Effector memory CD8-positive, alpha-beta T cell (primary cell): Measurements from ENCODE around the gene HOXB6.

Experiments used
- ATAC-seq: fragments of 150-1000 bp; cut with Tn5 transposase; replicated peaks from 2 replicates; pipeline ENCODE4 v1.10.0; 2021; ENCODE audit warnings: mild to moderate bottlenecking, moderate library complexity
- DNase-seq, 3 experiments: peaks; one replicate each; pipeline ENCODE4 v3.0.0; 2021
- H3K27ac Mint-ChIP-seq, 2 donors: one replicate each; pipeline ENCODE4 v1.8.0; 2022; ENCODE audit warnings: mild to moderate bottlenecking in 2 of 2, mixed read lengths in 2 of 2, moderate library complexity in 2 of 2
- H3K27me3 Mint-ChIP-seq, 2 donors: one replicate each; pipeline ENCODE4 v1.8.0; 2022; ENCODE audit warnings: mixed read lengths in 2 of 2
- H3K36me3 Mint-ChIP-seq: one replicate; pipeline ENCODE4 v1.8.0; 2022; ENCODE audit warnings: mild to moderate bottlenecking, moderate library complexity, mixed read lengths; ENCODE audit not compliant: insufficient read depth
- H3K4me1 Mint-ChIP-seq, 2 donors: one replicate each; pipeline ENCODE4 v1.8.0; 2022; ENCODE audit warnings: low read depth in 2 of 2, mixed read lengths in 2 of 2
- H3K4me3 Mint-ChIP-seq, 2 donors: one replicate each; pipeline ENCODE4 v1.8.0; 2022; ENCODE audit warnings: mild to moderate bottlenecking in 2 of 2, mixed read lengths in 2 of 2, moderate library complexity in 2 of 2
- H3K9me3 Mint-ChIP-seq, 2 donors: one replicate each; pipeline ENCODE4 v1.8.0; 2022; ENCODE audit warnings: mixed read lengths in 2 of 2

The HOXB6 gene

GRCh38 chr17:48595278-48595999 lies 9.3 kb downstream of the HOXB6 start:
- H3K27me3 Mint-ChIP-seq = peaks cover 75 to 100% of the 10 kb centered on the region in 2 donors
- DNase-seq (no peak), ATAC-seq (no peak)
- peak overlapping the region in 1 of 2 donors; percentile 38 for H3K4me3 Mint-ChIP-seq
- peaks cover 39 to 42% of the 10 kb centered on the region in 2 donors for H3K4me1 Mint-ChIP-seq
- H3K36me3 Mint-ChIP-seq = peaks cover 13% of the 10 kb centered on the region
- H3K27ac Mint-ChIP-seq = no peak overlapping the region
- H3K9me3 Mint-ChIP-seq = no peaks in the 10 kb centered on the region

GRCh38 chr17:48594538-48595277 lies 10.1 kb downstream of the HOXB6 start:
- H3K27me3 Mint-ChIP-seq = peaks cover 68 to 98% of the 10 kb centered on the region in 2 donors
- DNase-seq (no peak), ATAC-seq (no peak)
- H3K9me3 Mint-ChIP-seq = no peaks in the 10 kb centered on the region
- peaks cover 13% of the 10 kb centered on the region for H3K36me3 Mint-ChIP-seq
- no peak overlapping the region for H3K27ac Mint-ChIP-seq
- H3K4me1 Mint-ChIP-seq = peaks cover 39 to 42% of the 10 kb centered on the region in 2 donors
- peak overlapping the region in 1 of 2 donors; percentile 20 for H3K4me3 Mint-ChIP-seq

DNA sequence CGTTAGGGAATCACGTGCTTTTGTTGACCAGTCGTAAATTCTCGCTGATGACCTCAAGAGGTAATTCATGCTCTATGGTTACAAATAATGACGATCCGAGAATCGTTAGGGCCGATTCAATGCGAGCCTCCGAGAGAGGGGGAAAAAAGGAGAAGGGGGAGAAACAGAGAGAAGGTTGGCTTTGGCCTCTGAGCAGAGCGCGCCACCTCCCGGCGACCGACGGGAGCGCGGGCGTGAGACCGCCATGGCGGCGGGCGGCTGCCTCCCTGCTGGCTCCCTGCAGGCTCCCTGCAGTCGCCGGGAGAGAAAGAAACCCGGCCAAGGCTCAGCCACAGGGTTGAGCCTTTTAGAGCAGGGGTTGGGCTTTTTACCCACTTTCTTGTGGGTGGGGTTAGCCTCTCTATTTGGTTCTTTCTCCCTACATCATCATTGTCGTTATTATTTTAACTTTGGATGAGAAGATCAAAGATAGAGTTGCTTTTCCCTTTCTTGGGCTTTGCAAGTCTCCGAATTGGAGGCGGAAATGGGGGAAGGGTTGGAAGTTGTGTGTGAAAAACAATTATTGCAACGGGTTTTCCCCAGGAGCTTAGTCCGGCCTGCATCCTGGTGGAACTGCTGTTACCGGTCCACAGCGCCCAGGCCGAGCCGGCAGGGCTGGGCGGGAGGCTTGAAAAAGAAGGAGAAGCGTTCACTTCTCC lies 10.8 kb downstream of the HOXB6 start:
- ATAC-seq = peak; percentile 67

DNA sequence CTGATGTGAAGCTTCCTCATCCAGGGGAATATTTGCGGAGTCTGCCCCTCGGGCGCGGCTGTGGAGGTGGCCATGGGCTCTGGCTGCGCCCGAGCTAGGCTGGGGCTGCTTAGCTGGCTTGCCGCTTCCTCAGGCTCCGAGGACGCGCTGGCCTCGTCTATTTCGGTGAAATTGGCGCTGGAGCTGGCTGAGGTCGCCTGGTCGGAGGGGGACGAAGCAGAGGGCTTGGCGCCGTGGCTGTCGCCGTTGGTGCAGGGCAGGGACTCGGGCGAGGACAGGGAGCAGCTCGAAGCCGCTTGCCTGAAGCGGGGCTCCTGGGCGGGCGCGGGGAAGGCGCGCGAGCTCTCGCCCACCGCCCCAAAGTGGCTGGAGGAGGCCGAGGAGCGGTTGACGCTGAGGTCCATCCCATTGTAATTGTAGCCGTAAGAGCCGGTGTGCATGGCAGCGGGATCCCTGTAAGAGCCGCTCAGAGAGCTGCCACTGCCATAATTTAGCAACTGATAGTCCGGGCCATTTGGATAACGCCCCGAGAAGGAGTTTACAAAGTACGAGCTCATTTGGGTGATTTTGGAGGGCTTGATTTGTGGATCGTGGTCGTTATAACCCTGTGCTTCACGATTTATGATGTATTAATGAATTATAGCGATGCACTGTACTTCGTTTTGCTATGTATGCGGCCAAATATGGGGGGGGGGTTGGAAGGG lies 11.5 kb downstream of the HOXB6 start, which contains the start of gene HOXB5:
Gene HOXB5, minus strand, starts transcription at position 654 of the 704 bp plus-strand sequence. Its CDS starts 97 bp downstream, at position 557.
- no peak for DNase-seq
- ATAC-seq = peak; percentile 45
- H3K36me3 Mint-ChIP-seq = peaks cover 13% of the 10 kb centered on the region
- peaks cover 53 to 84% of the 10 kb centered on the region in 2 donors for H3K27me3 Mint-ChIP-seq
- peaks cover 34 to 39% of the 10 kb centered on the region in 2 donors for H3K4me1 Mint-ChIP-seq
- H3K4me3 Mint-ChIP-seq = peak within 1 kb of the TSS; percentile 85 to 86
- no peaks in the 10 kb centered on the region for H3K9me3 Mint-ChIP-seq
- peak within 1 kb of the TSS in 1 of 2 donors; percentile 58 for H3K27ac Mint-ChIP-seq

More for the DNA sequence above, 10.8 kb downstream of the HOXB6 start:
- peaks cover 39 to 42% of the 10 kb centered on the region in 2 donors for H3K4me1 Mint-ChIP-seq
- peaks cover 60 to 91% of the 10 kb centered on the region in 2 donors for H3K27me3 Mint-ChIP-seq
- peak overlapping the region in 1 of 2 donors; percentile 58 for H3K27ac Mint-ChIP-seq
- H3K36me3 Mint-ChIP-seq = peaks cover 13% of the 10 kb centered on the region
- DNase-seq = peak; percentile 78 to 86 (median 85)
- peak overlapping the region; percentile 85 to 86 for H3K4me3 Mint-ChIP-seq
- H3K9me3 Mint-ChIP-seq = no peaks in the 10 kb centered on the region

- Mint-ChIP-seq H3K4me1 (peaks cover 27 to 32% of the 10 kb centered on the region in 2 donors), H3K27ac (no peak overlapping the region), H3K36me3 (peaks cover 11% of the 10 kb centered on the region), H3K9me3 (no peaks in the 10 kb centered on the region), H3K27me3 (peaks cover 49 to 80% of the 10 kb centered on the region in 2 donors), H3K4me3 (peak overlapping the region; percentile 85 to 86)
- no peak for DNase-seq
- peak; percentile 24 for ATAC-seq
Measured at GRCh38 chr17:48592577-48592976, 12.2 kb downstream of the HOXB6 start.

DNA sequence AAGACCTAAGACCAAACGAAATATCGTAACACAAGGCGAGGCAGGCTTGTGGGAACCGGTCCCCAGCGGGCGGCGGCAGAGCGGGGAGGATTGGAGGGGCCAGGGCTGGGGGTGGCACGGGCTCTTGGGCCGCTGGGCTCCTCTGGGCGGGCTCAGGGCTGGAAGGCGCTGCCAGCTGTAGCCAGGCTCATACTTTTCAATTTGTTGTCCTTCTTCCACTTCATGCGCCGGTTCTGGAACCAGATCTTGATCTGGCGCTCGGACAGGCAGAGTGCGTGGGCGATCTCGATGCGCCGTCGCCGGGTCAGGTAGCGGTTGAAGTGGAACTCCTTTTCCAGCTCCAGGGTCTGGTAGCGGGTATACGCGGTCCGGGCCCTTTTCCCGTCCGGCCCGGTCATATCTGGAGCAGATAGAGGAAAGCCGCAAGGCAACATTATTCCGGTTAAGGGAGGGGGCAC lies 12.7 kb downstream of the HOXB6 start:
- Mint-ChIP-seq H3K27ac (no peak overlapping the region), H3K9me3 (no peaks in the 10 kb centered on the region), H3K4me3 (no peak overlapping the region), H3K4me1 (peaks cover 22 to 27% of the 10 kb centered on the region in 2 donors), H3K27me3 (peaks cover 47 to 80% of the 10 kb centered on the region in 2 donors), H3K36me3 (peaks cover 6% of the 10 kb centered on the region)
- no peak for ATAC-seq
- DNase-seq = no peak

DNA sequence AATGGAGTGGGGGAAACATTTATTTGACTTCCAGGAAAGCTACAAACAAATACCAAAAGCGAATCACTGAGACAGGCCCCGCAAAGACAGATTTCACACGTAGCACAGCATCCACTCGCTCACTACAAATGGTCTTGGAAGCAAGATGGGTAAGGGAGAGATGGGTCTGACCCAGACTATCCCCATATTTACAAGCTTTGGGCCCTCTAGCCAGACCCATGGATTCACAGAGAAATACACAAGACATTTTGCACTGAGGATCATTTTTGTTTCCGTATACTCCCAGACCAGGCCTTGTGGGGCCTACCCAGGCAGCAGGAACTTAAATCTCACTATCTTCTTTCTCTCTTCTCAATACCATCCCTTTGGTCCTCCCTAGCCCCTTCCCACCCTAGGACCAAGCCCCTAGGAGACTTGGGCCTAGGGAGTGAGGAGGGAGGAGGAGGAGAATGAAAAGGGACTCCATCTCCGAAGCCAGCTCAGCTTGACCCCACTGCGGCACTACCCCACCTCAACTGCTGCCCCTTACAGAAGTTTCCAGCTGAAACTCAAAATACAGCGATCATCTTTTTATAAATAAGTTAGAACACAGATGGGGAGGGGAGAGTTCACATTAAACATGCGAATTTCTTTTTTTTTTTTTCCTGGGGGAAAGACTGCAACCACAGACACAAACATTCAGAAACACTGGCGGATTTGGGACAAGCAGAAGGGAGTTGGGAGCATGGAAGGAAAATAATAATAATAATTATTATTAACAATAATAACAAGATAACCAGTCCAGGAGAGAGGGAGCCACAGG lies 13.3 kb downstream of the HOXB6 start:
- no peak for DNase-seq
- no peak for ATAC-seq
- Mint-ChIP-seq H3K4me1 (peaks cover 18 to 21% of the 10 kb centered on the region in 2 donors), H3K36me3 (peaks cover 2% of the 10 kb centered on the region), H3K27me3 (peaks cover 42 to 80% of the 10 kb centered on the region in 2 donors), H3K27ac (no peak overlapping the region), H3K4me3 (no peak overlapping the region), H3K9me3 (no peaks in the 10 kb centered on the region)

- Mint-ChIP-seq H3K9me3 (no peaks in the 10 kb centered on the region), H3K4me1 (peaks cover 22 to 25% of the 10 kb centered on the region in 2 donors)
Measured at GRCh38 chr17:48590607-48591161, 14.1 kb downstream of the HOXB6 start.

DNA sequence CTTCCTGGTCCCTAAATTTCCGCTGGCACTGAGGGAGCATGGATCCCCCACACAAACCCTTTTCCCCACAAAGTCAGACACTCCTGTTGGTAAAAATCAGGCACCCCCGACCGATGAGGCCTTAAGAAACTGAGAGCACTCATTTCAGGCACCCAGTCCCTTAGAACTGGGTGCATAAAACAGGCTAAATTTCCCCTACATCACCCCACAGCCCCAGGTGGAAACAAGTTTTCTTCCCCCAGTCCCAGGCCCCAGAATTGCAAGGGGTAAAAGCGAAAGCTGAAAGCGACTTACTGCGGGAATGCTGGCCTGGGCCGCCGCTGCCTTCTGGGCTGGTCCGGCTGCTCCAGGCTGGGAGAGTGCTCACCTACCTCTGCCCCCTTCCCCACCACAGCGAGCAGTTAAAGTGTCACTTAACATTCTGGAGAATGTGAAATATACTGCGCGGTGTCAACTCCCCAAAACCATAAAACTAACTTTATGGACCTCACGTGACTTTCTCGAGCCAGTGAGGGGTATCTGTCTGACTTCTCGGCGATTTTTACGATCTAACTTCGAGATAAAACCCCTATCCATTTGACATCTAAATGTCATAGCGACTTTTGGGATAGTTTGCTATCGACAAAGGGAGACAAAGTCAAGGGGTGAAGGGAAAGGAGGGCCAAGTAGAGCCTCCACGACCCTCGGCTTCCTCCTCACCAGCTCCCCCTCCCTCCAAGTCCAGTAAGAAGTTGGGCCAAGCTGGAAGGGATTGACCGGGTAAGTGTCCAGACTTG lies 14.8 kb downstream of the HOXB6 start, which contains the start of gene HOXB3:
Gene HOXB3, minus strand, starts transcription at position 411 of the 776 bp plus-strand sequence. CDS start 37,767 bp downstream, outside the sequence.
- peaks cover 7% of the 10 kb centered on the region for H3K36me3 Mint-ChIP-seq
- no peak within 1 kb of the TSS for H3K4me3 Mint-ChIP-seq
- no peak within 1 kb of the TSS for H3K27ac Mint-ChIP-seq
- ATAC-seq (no peak), DNase-seq (no peak)
- H3K4me1 Mint-ChIP-seq = peaks cover 28 to 30% of the 10 kb centered on the region in 2 donors
- peaks cover 35 to 79% of the 10 kb centered on the region in 2 donors for H3K27me3 Mint-ChIP-seq
- H3K9me3 Mint-ChIP-seq = no peaks in the 10 kb centered on the region

More at GRCh38 chr17:48590607-48591161, 14.1 kb downstream of the HOXB6 start:
- DNase-seq (no peak), ATAC-seq (no peak)
- H3K27ac Mint-ChIP-seq = no peak overlapping the region
- H3K36me3 Mint-ChIP-seq = peaks cover 4% of the 10 kb centered on the region
- peaks cover 42 to 80% of the 10 kb centered on the region in 2 donors for H3K27me3 Mint-ChIP-seq
- no peak overlapping the region for H3K4me3 Mint-ChIP-seq

- Mint-ChIP-seq H3K4me3 (no peak overlapping the region), H3K36me3 (peaks cover 5% of the 10 kb centered on the region), H3K9me3 (no peaks in the 10 kb centered on the region), H3K27me3 (peaks cover 34 to 79% of the 10 kb centered on the region in 2 donors), H3K27ac (no peak overlapping the region), H3K4me1 (peaks cover 31 to 34% of the 10 kb centered on the region in 2 donors)
- ATAC-seq (no peak), DNase-seq (no peak)
Measured at GRCh38 chr17:48589060-48589830, 15.5 kb downstream of the HOXB6 start.

GRCh38 chr17:48588528-48588927 lies 16.3 kb downstream of the HOXB6 start:
- H3K4me1 Mint-ChIP-seq = peaks cover 28% of the 10 kb centered on the region in 2 donors
- ATAC-seq (no peak), DNase-seq (no peak)
- no peak overlapping the region for H3K27ac Mint-ChIP-seq
- H3K36me3 Mint-ChIP-seq = peaks cover 5% of the 10 kb centered on the region
- H3K4me3 Mint-ChIP-seq = no peak overlapping the region
- no peaks in the 10 kb centered on the region for H3K9me3 Mint-ChIP-seq
- peaks cover 36 to 79% of the 10 kb centered on the region in 2 donors for H3K27me3 Mint-ChIP-seq
